HCT116 (cell line): ENCODE results near the gene LMAN1L.

Experiments
- POLR2A ChIP-seq: IDR thresholded peaks from 2 replicates; pipeline ENCODE4 v1.7.0; 2011; ENCODE audit warnings: borderline replicate concordance; ENCODE audit not compliant: insufficient read depth, insufficient read length; ENCODE audit errors: extremely low read depth
- POLR2AphosphoS5 ChIP-seq: IDR thresholded peaks from 2 replicates; pipeline ENCODE4 v1.6.1; 2011; ENCODE audit warnings: mild to moderate bottlenecking, low read depth, low read length, moderate library complexity
- SIN3A ChIP-seq: IDR thresholded peaks from 2 replicates; pipeline ENCODE4 v1.6.1; 2012; ENCODE audit warnings: low read depth
- SRF ChIP-seq: IDR thresholded peaks from 2 replicates; pipeline ENCODE4 v1.6.1; 2012; ENCODE audit warnings: low read depth
- TF ChIP-seq, protein P1 (sequence below): IDR thresholded peaks from 2 replicates; pipeline ENCODE4 v1.6.1; 2012
- TF ChIP-seq, protein P2 (sequence below), 3 experiments: fragments of 200-600 bp in 1 of 3; sonication (generic) in 1 of 3; IDR thresholded peaks in 2 of 3; conservative IDR thresholded peaks in 1 of 3; 2 replicates each; pipeline ENCODE4 v1.5.1; 2012 to 2017; ENCODE audit warnings: low read depth in 2 of 3, low read length in 2 of 3, antibody characterized with exemption in 1 of 3, borderline replicate concordance in 1 of 3, control low read depth in 1 of 3, mild to moderate bottlenecking in 1 of 3, mixed read lengths in 1 of 3, mixed run types in 1 of 3, moderate library complexity in 1 of 3; ENCODE audit not compliant: insufficient read depth in 1 of 3

- TF ChIP-seq, protein P1, sequence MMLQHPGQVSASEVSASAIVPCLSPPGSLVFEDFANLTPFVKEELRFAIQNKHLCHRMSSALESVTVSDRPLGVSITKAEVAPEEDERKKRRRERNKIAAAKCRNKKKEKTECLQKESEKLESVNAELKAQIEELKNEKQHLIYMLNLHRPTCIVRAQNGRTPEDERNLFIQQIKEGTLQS = no peak
- TF ChIP-seq, protein P2, sequence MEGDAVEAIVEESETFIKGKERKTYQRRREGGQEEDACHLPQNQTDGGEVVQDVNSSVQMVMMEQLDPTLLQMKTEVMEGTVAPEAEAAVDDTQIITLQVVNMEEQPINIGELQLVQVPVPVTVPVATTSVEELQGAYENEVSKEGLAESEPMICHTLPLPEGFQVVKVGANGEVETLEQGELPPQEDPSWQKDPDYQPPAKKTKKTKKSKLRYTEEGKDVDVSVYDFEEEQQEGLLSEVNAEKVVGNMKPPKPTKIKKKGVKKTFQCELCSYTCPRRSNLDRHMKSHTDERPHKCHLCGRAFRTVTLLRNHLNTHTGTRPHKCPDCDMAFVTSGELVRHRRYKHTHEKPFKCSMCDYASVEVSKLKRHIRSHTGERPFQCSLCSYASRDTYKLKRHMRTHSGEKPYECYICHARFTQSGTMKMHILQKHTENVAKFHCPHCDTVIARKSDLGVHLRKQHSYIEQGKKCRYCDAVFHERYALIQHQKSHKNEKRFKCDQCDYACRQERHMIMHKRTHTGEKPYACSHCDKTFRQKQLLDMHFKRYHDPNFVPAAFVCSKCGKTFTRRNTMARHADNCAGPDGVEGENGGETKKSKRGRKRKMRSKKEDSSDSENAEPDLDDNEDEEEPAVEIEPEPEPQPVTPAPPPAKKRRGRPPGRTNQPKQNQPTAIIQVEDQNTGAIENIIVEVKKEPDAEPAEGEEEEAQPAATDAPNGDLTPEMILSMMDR (IDR thresholded peaks at IDR 0.05 in 2 of 3, conservative IDR thresholded peaks at IDR 0.05 in 1 of 3; ENCODE audit: borderline replicate concordance in 1 of 3, insufficient read depth in 1 of 3, low read depth in 2 of 3, low read length in 2 of 3) = no peak
- TF ChIP-seq SIN3A = no peak
- no peak for TF ChIP-seq SRF
- TF ChIP-seq POLR2A = no peak
- no peak for TF ChIP-seq POLR2AphosphoS5
Measured at GRCh38 chr15:74833376-74834107, 20.9 kb downstream of the LMAN1L start.
